ENCODE measurements around the gene USP51.

DNA sequence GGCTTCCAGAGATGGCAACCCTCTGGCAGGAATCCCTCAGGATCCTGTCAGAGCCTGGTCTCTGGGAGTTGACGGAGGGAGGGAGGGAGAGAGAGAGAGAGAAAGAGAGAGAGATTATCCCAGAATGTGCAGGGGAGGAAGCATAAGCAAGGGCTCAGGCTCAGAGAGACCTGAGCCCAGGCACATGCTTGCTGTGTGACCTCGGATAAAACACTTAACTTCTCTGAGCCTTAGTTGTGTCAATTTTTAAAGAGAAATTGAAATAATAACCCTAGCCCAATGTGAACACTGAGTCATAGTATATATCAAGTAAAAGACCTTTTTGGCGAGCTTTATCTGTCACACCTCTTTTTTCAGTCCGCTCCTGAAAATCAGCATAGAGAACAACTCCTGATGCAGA lies 473 bp upstream of the USP51 start:
- TF ChIP-seq CTCF (optimal IDR thresholded peaks at IDR 0.05 in 1 of 3, IDR thresholded peaks at IDR 0.05 in 1 of 3, conservative IDR thresholded peaks at IDR 0.05 in 1 of 3; ENCODE audit: extremely low read depth in 1 of 3, insufficient read depth in 2 of 3, low read length in 3 of 3): no peak
- no peak for TF ChIP-seq EZH2 (IDR thresholded peaks at IDR 0.05; ENCODE audit: low read length)

Measured in keratinocyte (primary cell).